ENCODE measurements around the gene KIF26A.

Gene KIF26A

GRCh38 chr14:104118006-104118844 lies 20.2 kb upstream of the KIF26A start:
- no peak overlapping the region for H3K9ac ChIP-seq
- no peak overlapping the region for H3K27ac ChIP-seq
- H3K4me3 ChIP-seq = no peak overlapping the region
- no peaks in the 10 kb centered on the region for H3K36me3 ChIP-seq
- H4K20me1 ChIP-seq = peaks cover 28% of the 10 kb centered on the region; the same call in 1 of the 2 replicates
- peaks cover 37% of the 10 kb centered on the region for H3K4me1 ChIP-seq
- H3K27me3 ChIP-seq = peaks cover 62% of the 10 kb centered on the region
- H3K9me3 ChIP-seq = peaks cover 6% of the 10 kb centered on the region
- H3K4me2 ChIP-seq = peak overlapping the region; percentile 58
- no peak for TF ChIP-seq Cebpa-rat (IDR thresholded peaks at IDR 0.05)

GRCh38 chr14:104119119-104119487 lies 19.3 kb upstream of the KIF26A start:
- Histone ChIP-seq H3K4me1 (peaks cover 37% of the 10 kb centered on the region), H4K20me1 (peaks cover 28% of the 10 kb centered on the region; the same call in 1 of the 2 replicates), H3K9me3 (peaks cover 13% of the 10 kb centered on the region), H3K4me2 (peak overlapping the region; percentile 58), H3K9ac (no peak overlapping the region), H3K27ac (no peak overlapping the region), H3K27me3 (peaks cover 56% of the 10 kb centered on the region), H3K4me3 (no peak overlapping the region), H3K36me3 (no peaks in the 10 kb centered on the region)
- TF ChIP-seq Cebpa-rat (IDR thresholded peaks at IDR 0.05) = no peak

- no peak overlapping the region for H3K4me3 ChIP-seq
Measured at GRCh38 chr14:104119488-104120251, 18.7 kb upstream of the KIF26A start.

GRCh38 chr14:104120281-104120741 lies 18.1 kb upstream of the KIF26A start:
- Histone ChIP-seq H3K9me3 (peaks cover 23% of the 10 kb centered on the region), H3K4me3 (no peak overlapping the region), H3K36me3 (no peaks in the 10 kb centered on the region), H3K4me2 (no peak overlapping the region), H3K4me1 (peaks cover 37% of the 10 kb centered on the region), H3K27ac (no peak overlapping the region), H3K27me3 (peaks cover 44% of the 10 kb centered on the region), H4K20me1 (peaks cover 23% of the 10 kb centered on the region; the same call in 1 of the 2 replicates), H3K9ac (no peak overlapping the region)
- no peak for TF ChIP-seq Cebpa-rat (IDR thresholded peaks at IDR 0.05)

More at GRCh38 chr14:104119488-104120251, 18.7 kb upstream of the KIF26A start:
- Histone ChIP-seq H3K4me2 (peak overlapping the region; percentile 58), H3K27ac (no peak overlapping the region), H3K36me3 (no peaks in the 10 kb centered on the region), H3K4me1 (peaks cover 37% of the 10 kb centered on the region), H3K9me3 (peaks cover 16% of the 10 kb centered on the region), H3K9ac (no peak overlapping the region), H3K27me3 (peaks cover 50% of the 10 kb centered on the region), H4K20me1 (peaks cover 25% of the 10 kb centered on the region; the same call in 1 of the 2 replicates)
- TF ChIP-seq Cebpa-rat (IDR thresholded peaks at IDR 0.05) = no peak

- no peak for TF ChIP-seq Cebpa-rat (IDR thresholded peaks at IDR 0.05)
- Histone ChIP-seq H3K9me3 (peaks cover 24% of the 10 kb centered on the region), H3K36me3 (no peaks in the 10 kb centered on the region), H3K27me3 (peaks cover 35% of the 10 kb centered on the region), H3K4me3 (no peak overlapping the region), H3K4me2 (no peak overlapping the region), H4K20me1 (peaks cover 23% of the 10 kb centered on the region; the same call in 1 of the 2 replicates), H3K4me1 (peaks cover 35% of the 10 kb centered on the region), H3K27ac (no peak overlapping the region), H3K9ac (no peak overlapping the region)
Measured at GRCh38 chr14:104121142-104121541, 17.2 kb upstream of the KIF26A start.

- Histone ChIP-seq H3K36me3 (no peaks in the 10 kb centered on the region), H3K27me3 (peaks cover 8% of the 10 kb centered on the region), H3K9ac (no peak overlapping the region), H4K20me1 (peaks cover 3% of the 10 kb centered on the region; the same call in 1 of the 2 replicates), H3K4me2 (no peak overlapping the region), H3K4me1 (peaks cover 16% of the 10 kb centered on the region), H3K27ac (no peak overlapping the region), H3K9me3 (peaks cover 49% of the 10 kb centered on the region), H3K4me3 (no peak overlapping the region)
- TF ChIP-seq Cebpa-rat (IDR thresholded peaks at IDR 0.05) = no peak
Measured at GRCh38 chr14:104123879-104124278, 14.5 kb upstream of the KIF26A start.

- Histone ChIP-seq H3K4me2 (no peak overlapping the region), H3K4me3 (no peak overlapping the region), H3K9ac (no peak overlapping the region), H3K27me3 (no peaks in the 10 kb centered on the region), H3K27ac (no peak overlapping the region), H4K20me1 (no peaks in the 10 kb centered on the region), H3K9me3 (peaks cover 59% of the 10 kb centered on the region), H3K36me3 (no peaks in the 10 kb centered on the region), H3K4me1 (peaks cover 4% of the 10 kb centered on the region)
- no peak for TF ChIP-seq Cebpa-rat (IDR thresholded peaks at IDR 0.05)
Measured at GRCh38 chr14:104125011-104125410, 13.4 kb upstream of the KIF26A start.

- H3K4me1 ChIP-seq = no peaks in the 10 kb centered on the region
- no peaks in the 10 kb centered on the region for H3K27me3 ChIP-seq
- no peak for TF ChIP-seq Cebpa-rat (IDR thresholded peaks at IDR 0.05)
- H3K27ac ChIP-seq = no peak overlapping the region
- peaks cover 67% of the 10 kb centered on the region for H3K9me3 ChIP-seq
- H3K4me3 ChIP-seq = no peak overlapping the region
- no peaks in the 10 kb centered on the region for H4K20me1 ChIP-seq
- no peak overlapping the region for H3K9ac ChIP-seq
- no peak overlapping the region for H3K4me2 ChIP-seq
- no peaks in the 10 kb centered on the region for H3K36me3 ChIP-seq
Measured at GRCh38 chr14:104126753-104127152, 11.6 kb upstream of the KIF26A start.

GRCh38 chr14:104128981-104129380 lies 9.4 kb upstream of the KIF26A start:
- H3K27ac ChIP-seq = no peak overlapping the region
- H3K27me3 ChIP-seq = no peaks in the 10 kb centered on the region
- TF ChIP-seq Cebpa-rat (IDR thresholded peaks at IDR 0.05) = no peak
- H4K20me1 ChIP-seq = no peaks in the 10 kb centered on the region
- H3K4me2 ChIP-seq = no peak overlapping the region
- no peaks in the 10 kb centered on the region for H3K36me3 ChIP-seq
- H3K9me3 ChIP-seq = peaks cover 54% of the 10 kb centered on the region
- peaks cover 1% of the 10 kb centered on the region; the same call in 1 of the 2 replicates for H3K4me1 ChIP-seq
- H3K4me3 ChIP-seq = no peak overlapping the region
- H3K9ac ChIP-seq = no peak overlapping the region

GRCh38 chr14:104129556-104129955 lies 8.8 kb upstream of the KIF26A start:
- Histone ChIP-seq H3K36me3 (no peaks in the 10 kb centered on the region), H3K9me3 (peaks cover 52% of the 10 kb centered on the region), H3K4me2 (no peak overlapping the region), H3K27ac (no peak overlapping the region), H3K27me3 (no peaks in the 10 kb centered on the region), H3K9ac (no peak overlapping the region), H4K20me1 (no peaks in the 10 kb centered on the region), H3K4me1 (peaks cover 7% of the 10 kb centered on the region), H3K4me3 (no peak overlapping the region)
- no peak for TF ChIP-seq Cebpa-rat (IDR thresholded peaks at IDR 0.05)
